GM08714 (cell line): ENCODE data around the gene STYXL1.
"Not testable (repeated sequence)": the region's sequence is repeated elsewhere in the genome, so short reads cannot be mapped to it uniquely, and the experiment has no call there.

Experiments
- H3K4me3 ChIP-seq: fragments of 200-500 bp; sonication (Bioruptor generic); 2 replicates; pipeline ENCODE4 v1.5.1; 2014; ENCODE audit warnings: mild to moderate bottlenecking, low read length, inconsistent platforms
- ZNF274 ChIP-seq: IDR thresholded peaks from 2 replicates; pipeline ENCODE4 v1.6.1; 2012; ENCODE audit warnings: mild to moderate bottlenecking, low read depth, low read length

The STYXL1 gene

DNA sequence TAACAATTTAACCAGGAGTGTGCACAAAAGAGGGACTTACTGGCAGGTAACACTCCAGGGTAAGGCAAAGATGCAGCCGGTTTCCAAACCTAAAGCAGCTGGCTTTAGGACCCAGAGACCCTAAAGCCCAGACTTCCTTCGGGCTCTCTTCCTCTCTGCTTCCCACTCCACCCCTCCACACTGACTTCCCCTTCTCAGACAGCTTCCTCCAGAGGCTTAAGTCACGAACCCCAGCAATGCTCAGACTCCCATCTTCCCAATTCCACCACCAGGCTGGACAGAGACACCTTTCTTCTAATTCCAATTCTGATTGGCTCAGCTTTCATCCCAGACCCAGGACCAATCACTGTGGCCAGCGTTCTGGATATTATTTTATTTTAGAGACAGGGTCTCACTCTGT is 24.8 kb downstream of the STYXL1 start:
- no peak for TF ChIP-seq ZNF274
- H3K4me3 ChIP-seq = no peak overlapping the region

DNA sequence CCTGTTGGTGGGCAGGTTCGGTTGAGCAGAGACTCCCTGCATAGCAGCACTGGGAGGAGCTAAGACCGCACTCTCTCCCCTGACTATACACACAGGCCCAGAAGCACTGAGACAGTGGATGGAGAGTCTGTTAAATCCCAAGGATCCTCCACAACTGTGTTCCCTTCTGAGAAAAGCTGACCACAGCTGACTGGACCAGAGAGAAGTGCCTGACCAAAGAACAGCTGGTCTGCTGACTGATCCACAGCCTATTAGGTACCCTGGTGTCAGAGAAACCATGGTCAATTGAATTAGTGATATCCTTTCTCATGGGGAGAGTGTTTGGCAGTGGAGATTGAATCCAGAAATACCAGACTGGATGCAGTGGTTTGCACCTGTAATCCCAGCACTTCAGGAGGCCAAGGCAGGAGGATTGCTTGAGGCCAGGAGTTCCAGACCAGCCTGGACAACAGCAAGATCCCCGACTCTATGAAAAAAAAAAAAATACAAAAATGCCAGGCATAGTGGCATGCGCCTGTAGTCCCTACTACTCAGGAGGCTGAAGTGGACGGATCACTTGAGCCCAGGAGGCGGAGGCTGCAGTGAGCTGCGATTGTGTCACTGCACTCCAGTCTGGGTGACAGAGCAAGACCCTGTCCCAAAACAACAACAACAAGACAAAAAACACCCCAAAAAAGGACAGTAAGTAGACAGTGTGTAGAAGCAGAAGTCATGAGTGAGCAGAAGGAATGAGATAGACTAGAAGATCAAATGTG is 25.6 kb downstream of the STYXL1 start:
- no peak overlapping the region for H3K4me3 ChIP-seq
- no peak for TF ChIP-seq ZNF274

DNA sequence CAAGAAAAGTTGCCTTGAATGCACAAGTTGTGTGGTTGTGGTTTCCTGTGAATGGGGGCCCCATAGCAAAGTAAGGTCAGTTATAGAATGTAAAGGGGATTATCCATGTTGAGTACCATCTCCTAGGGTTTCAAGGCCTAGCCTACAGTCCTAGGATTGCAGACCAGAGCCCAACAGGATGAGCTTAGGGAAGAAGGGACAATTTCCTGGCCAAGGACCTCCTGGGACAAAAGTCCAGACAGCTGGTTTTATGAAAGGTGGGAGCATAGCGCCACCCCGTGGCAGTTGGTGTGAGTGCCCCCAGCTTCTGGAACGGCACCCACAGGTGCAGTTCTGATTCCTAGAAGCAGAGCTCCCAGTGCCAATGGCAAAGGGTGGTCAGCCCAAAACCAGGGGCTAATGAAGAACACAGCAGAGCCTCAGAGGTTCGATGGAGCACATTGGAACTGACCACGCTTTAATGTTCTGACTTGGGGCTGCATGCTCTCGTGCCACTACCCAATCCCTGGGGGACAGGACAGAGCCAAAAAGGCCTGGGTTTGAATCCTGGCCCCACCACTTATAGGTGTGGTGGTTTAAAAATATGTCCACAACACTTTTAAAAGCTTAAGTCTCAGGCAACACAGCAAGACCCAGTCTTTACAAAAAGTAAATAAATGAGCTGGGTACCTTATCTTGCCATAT is 27.6 kb downstream of the STYXL1 start:
- no peak for TF ChIP-seq ZNF274
- H3K4me3 ChIP-seq = no peak overlapping the region

DNA sequence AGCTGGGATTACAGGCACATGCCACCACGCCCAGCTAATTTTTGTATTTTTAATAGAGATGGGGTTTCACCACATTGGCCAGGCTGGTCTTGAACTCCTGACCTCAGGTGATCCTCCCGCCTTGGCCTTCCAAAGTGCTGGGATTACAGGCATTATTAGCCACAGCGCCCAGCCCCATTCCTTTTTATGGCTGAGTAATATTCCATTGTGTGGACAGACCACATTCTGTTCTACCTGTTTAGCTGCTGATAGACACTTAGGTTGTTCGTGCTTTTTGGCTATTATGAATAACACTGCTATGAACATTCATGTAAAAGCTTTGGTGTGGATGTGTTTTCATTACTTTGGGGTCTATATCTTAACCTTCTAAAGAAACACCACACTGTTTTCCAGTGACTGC is 29.3 kb downstream of the STYXL1 start:
- H3K4me3 ChIP-seq = not testable (repeated sequence)

DNA sequence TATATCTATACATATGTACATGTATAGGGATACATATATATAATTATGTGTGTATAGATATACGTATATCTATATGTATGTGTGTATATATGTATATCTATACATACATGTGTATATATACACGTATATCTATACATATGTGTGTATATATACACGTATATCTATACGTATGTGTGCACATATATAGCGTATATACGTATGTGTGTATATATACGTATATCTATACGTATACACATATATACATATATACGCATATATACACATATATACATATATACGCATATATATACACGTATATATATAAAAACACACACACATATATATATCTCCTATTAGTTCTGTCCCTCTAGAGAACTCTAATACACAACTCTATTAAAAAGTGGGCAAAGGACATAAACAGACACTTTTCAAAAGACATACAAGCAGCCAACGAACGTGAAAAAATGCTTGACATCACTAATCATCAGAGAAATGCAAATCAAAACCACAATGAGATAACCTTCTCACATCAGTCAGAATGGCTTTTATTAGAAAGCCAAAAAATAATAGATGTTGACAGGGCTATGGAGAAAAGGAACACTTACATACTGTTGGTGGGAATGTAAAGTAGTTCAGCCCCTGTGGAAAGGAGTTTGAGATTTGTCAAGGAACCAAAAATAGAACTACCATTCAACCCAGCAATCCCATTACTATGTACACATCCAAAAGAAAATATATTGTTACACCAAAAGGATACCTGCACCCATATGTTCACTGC is 31.4 kb downstream of the STYXL1 start:
- H3K4me3 ChIP-seq = no peak overlapping the region
- no peak for TF ChIP-seq ZNF274

DNA sequence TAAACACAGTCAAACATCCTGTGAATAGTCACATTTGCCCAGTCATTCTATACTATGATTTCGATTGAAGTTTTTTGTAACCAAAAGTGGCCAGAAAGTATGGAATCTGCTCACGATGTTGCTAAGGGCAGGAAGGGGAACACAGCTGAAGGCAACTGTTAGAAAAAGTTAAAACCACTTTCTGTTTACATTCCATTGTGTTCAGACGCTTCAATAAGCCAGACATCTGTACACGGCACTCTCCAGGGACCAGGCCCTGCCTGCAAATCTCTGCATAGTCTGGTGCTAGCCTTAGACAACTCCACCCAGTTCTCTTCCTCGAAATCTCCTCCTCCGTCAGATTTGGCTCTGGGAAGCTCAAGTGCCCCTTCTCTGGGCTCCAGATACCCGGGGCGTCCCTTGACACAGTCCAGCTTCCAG is 36.3 kb downstream of the STYXL1 start:
- H3K4me3 ChIP-seq = no peak overlapping the region
- no peak for TF ChIP-seq ZNF274

DNA sequence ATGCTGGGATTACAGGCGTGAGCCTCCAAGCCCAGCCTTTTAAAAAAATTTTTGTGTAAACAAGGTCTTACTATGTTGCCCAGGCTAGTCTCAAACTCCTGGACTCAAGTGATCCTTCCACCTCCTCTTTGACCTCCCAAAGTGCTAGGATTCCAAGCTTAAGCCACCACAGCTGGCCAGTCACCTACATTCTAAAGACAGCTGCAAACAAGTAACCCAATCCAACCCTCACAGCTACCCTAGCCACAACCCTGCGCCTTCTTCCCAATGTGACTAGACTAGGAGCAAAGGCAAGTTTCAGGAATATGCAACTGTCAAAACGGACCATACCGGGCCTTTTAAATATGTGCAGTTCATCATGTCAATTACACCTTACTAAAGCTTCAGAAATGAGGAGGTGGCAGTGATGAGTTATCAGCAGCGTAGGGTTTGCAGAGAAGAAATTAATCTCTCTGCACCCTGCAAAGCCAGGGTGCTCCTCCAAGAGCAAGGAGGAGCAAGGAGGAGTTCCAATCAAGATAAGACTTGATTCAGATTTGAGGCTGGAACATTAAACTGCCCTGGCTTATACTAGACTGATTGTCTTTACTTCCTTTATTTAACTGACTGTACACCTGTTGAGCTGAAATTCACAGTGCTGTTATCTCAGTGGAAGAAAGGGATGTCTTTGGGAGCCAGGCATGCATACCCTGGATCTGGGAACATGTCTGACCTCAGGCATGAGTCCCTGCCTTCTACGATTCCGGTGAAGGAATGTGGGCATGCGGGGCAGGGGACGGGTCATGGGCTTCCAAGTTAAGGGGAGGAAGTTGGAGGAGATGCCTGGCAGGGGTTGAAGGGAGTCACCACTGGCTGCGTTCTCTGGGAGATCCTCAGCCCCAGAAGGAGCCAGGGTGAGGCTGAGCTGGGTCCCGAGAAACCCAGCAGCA is 37.9 kb downstream of the STYXL1 start:
- H3K4me3 ChIP-seq = no peak overlapping the region
- TF ChIP-seq ZNF274 = no peak

DNA sequence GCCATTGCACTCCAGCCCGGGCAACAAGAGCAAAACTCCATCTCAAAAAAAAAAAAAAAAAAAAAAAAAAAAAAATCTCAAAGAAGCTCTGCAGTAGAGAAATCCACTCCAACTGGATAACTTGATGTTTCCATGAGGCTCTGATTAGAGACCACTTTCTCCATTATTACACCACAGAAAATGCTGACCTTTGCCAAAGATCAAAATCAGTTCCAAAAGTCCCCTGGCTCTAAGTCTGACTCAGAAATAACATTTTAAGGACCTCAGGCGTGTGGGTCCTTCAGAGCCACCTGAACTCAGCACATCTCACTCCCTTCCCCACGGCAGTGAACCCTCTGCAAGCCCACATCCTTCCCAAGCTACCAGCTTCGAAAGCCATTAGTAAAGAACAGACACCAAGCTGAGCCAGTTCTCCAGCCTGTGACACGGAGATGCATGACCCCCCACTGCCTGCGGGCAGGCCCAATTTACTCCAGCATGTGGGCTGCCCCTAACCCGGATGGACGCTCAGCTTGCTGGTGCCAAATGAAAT is 39.6 kb downstream of the STYXL1 start:
- no peak overlapping the region for H3K4me3 ChIP-seq
- TF ChIP-seq ZNF274 = no peak

DNA sequence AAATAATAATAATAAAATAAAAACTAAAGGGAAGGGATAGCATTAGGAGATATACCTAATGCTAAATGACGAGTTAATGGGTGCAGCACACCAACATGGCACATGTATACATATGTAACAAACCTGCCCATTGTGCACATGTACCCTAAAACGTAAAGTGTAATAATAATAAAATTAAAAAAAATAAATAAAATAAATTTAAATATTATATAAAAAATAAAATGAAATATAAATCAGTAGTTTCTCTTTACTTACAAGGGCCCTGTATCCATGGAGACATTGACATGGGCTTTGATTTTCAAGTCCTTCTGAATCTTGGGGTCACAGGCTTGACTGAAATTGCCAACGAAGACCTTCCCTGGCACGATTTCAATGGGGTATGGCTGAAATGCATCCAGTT is 42.8 kb downstream of the STYXL1 start:
- not testable (repeated sequence) for H3K4me3 ChIP-seq

DNA sequence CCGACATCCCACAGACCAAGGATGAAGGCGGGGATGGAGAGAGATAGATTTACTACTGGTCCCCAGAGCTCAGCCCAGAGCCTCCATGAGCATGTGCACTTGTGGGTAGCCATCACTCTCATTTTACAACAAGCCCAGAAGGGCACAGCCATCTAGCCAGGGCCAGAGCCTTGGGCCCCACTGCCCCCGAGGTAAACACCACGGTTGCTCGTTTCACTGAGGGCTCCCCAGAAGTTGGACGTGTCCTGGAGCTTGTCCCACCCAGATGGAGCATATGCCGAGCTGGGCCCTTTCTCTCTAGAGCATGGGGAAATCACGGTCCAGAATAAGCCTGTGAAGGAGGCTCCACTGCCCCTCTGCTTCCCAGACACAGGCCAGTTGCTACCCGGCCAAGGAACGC is 44.4 kb downstream of the STYXL1 start:
- H3K4me3 ChIP-seq = no peak overlapping the region
- no peak for TF ChIP-seq ZNF274

DNA sequence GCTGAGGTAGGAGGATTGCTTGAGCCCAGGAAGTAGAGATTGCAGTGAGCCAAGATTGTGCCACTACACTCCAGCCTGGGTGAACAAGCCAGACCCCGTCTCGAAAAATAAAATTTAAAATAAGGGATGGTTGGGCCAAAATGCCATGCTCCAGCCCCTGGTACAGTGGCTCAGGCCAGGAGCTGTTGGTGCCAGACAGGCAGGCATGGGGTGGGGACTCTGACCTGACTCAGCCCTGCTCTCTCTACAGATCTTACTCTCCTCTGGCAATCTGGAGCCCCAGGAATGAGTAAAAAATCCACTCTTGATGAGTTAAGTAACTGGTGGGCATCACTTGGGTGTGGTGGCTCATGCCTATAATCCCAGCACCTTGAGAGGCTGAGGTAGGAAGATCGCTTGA is 45.0 kb downstream of the STYXL1 start:
- no peak for TF ChIP-seq ZNF274
- H3K4me3 ChIP-seq = no peak overlapping the region

DNA sequence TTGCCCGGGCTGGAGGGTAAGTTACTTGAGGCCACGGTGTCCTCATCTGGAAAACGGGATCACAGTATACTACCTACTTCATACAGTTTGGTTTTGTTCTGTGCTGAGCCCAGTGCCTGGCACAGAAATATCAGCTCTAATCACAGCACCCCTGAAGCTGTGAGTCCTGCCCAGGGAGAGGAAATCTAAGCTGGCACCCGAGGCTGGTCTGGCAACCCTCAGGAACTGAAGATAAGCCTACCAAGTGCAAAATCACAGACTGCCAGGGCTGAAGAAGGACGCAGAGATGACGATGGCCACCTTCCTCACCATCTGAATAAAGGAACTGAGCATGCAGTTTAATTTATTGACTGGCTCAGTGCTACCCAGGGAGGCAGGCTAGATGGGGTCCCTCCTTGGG is 45.7 kb downstream of the STYXL1 start:
- TF ChIP-seq ZNF274 = no peak
- no peak overlapping the region for H3K4me3 ChIP-seq

DNA sequence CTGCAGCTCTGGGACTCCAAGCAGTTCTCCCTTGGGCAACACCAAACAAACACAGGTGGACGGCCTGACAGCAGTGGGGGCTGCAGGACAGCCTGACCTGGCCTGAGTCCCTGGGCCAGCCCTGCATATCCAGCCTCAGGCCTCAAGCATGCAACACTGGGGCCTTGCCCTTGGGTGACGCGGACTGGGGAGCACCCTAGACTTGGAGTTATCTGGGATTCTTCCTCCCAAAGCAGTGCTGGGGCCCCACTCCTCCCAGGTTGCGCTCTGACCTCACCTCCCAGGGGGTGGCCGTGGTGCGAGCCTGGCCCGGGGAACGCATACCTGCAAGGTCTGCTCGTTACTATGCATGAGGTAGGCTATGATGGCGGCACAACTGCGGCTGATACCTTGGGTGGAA is 47.2 kb downstream of the STYXL1 start:
- no peak overlapping the region for H3K4me3 ChIP-seq
- no peak for TF ChIP-seq ZNF274

DNA sequence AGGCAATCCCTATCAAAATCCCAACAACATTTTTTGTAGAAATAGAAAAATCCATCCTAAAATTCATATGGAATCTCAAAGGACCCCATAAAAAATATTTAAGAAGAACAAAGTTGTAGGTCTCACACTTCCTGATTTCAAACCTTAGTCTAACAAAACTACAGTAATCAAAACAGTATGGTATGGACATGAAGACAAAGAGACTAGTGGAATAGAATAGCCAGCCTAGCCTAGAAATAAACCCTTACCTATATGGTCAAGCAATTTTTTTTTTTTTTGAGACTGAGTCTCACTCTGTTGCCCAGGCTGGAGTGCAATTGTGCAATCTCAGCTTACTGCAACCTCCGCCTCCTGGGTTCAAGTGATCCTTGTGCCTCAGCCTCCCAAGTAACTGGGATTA is 49.8 kb downstream of the STYXL1 start:
- H3K4me3 ChIP-seq = no peak overlapping the region
- TF ChIP-seq ZNF274 = no peak
